ENCODE results near the gene TAF3. TPM values are rescaled to one million over a fixed set of nuclear protein-coding genes. Genes with fewer than 3 reads are reported as not detected.
"Not testable (repeated sequence)": the region's sequence is repeated elsewhere in the genome, so short reads cannot be mapped to it uniquely, and the experiment has no call there.

TAF3 gene
- total RNA-seq, 1 donor from 2014 or later, result 11.8 TPM

GRCh38 chr10:8026349-8027259 is 208.3 kb downstream of the TAF3 start:
- Mint-ChIP-seq H3K9me3 (no peaks in the 10 kb centered on the region), H3K27me3 (ENCODE audit: low read depth) (peaks cover 66% of the 10 kb centered on the region), H3K27ac (ENCODE audit: unreplicated experiment) (no peak overlapping the region), H3K4me3 (no peak overlapping the region), H3K36me3 (ENCODE audit: low read depth) (no peaks in the 10 kb centered on the region), H3K4me1 (no peaks in the 10 kb centered on the region)
- no peak for DNase-seq (ENCODE audit: low read depth, low spot score)
- no peak for TF ChIP-seq CTCF (conservative IDR thresholded peaks at IDR 0.05)

DNA sequence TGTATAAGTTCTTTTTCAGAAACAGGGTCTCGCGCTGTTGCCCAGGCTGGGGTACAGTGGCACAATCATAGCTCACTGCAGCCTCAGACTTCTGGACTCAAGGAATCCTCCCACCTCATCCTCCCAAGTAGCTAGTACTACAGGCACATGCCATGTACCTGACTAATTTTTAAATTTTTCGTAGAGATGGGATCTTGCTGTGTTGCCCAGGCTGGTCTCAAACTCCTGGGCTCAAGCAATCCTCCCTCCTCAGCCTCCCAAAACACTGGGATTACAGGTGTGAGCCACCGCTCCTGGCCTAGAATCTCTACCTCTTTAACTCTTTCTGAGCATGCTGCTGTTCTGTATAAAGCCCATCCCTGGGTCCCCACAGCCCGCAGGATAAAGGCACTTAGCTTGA is 212.9 kb downstream of the TAF3 start:
- H3K27ac Mint-ChIP-seq (ENCODE audit: unreplicated experiment); DNase-seq (ENCODE audit: low read depth, low spot score); H3K9me3 Mint-ChIP-seq; H3K4me1 Mint-ChIP-seq; H3K4me3 Mint-ChIP-seq; H3K36me3 Mint-ChIP-seq (ENCODE audit: low read depth): not testable (repeated sequence)
- H3K27me3 Mint-ChIP-seq (ENCODE audit: low read depth), result peaks cover 83% of the 10 kb centered on the region

DNA sequence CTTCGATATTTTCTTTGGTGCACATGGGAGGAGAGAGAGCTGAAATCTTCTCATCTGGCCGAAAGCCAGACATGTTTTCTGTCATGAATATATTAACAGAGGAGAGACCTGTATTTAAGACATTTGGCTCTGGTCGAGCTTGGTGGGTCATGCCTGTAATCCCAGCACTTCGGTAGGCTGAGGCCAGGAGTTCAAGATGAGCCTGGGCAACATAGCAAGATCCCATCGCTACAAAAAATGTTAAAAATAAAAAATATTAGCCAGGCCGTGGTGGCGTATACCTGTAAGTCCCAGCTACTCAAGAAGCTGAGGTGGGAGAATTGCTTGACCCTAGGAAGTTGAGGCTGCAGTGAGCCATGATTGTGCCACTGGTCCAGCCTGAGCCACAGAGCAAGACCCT is 214.3 kb downstream of the TAF3 start:
- TF ChIP-seq CTCF (conservative IDR thresholded peaks at IDR 0.05), result no peak
- Mint-ChIP-seq H3K27me3 (ENCODE audit: low read depth) (peaks cover 85% of the 10 kb centered on the region), H3K4me1 (peaks cover 7% of the 10 kb centered on the region), H3K9me3 (no peaks in the 10 kb centered on the region), H3K27ac (ENCODE audit: unreplicated experiment) (no peak overlapping the region), H3K36me3 (ENCODE audit: low read depth) (no peaks in the 10 kb centered on the region), H3K4me3 (peak overlapping the region; percentile 22)
- no peak for DNase-seq (ENCODE audit: low read depth, low spot score)

GRCh38 chr10:8033812-8034465 is 215.6 kb downstream of the TAF3 start:
- no peak for DNase-seq (ENCODE audit: low read depth, low spot score)
- H3K4me3 Mint-ChIP-seq, result no peak overlapping the region
- no peak overlapping the region for H3K27ac Mint-ChIP-seq (ENCODE audit: unreplicated experiment)
- no peak for TF ChIP-seq CTCF (conservative IDR thresholded peaks at IDR 0.05)
- peaks cover 95% of the 10 kb centered on the region for H3K27me3 Mint-ChIP-seq (ENCODE audit: low read depth)
- no peaks in the 10 kb centered on the region for H3K9me3 Mint-ChIP-seq
- H3K4me1 Mint-ChIP-seq, result peaks cover 7% of the 10 kb centered on the region
- H3K36me3 Mint-ChIP-seq (ENCODE audit: low read depth), result no peaks in the 10 kb centered on the region

GRCh38 chr10:8034466-8035005 is 216.2 kb downstream of the TAF3 start:
- Mint-ChIP-seq H3K4me3 (no peak overlapping the region), H3K9me3 (no peaks in the 10 kb centered on the region), H3K27ac (ENCODE audit: unreplicated experiment) (no peak overlapping the region), H3K4me1 (peaks cover 7% of the 10 kb centered on the region), H3K36me3 (ENCODE audit: low read depth) (no peaks in the 10 kb centered on the region), H3K27me3 (ENCODE audit: low read depth) (peaks cover 99% of the 10 kb centered on the region)
- TF ChIP-seq CTCF (conservative IDR thresholded peaks at IDR 0.05), result no peak
- DNase-seq (ENCODE audit: low read depth, low spot score), result no peak
